H1 (cell line): ENCODE data around the gene KATNAL1. TPM values are rescaled to one million over a fixed set of nuclear protein-coding genes. Genes with fewer than 3 reads are reported as not detected.

Experiments
- CTCF ChIA-PET: fragments of 300-600 bp; sonication (Branson Sonifier 250); formaldehyde crosslinking; loops from one replicate; lab custom pipeline; 2021; ENCODE audit not compliant: partially characterized antibody; lab: Charles Lee
- POLR2A ChIA-PET: fragments of 300-600 bp; sonication (Branson Sonifier 250); formaldehyde crosslinking; loops from one replicate; lab custom pipeline; 2021; ENCODE audit warnings: inconsistent platforms; ENCODE audit not compliant: partially characterized antibody; lab: Charles Lee
- DNase-seq, 2 experiments: peaks; one replicate each; pipeline versions ENCODE4 v3.0.0 to v3.0.0-alpha.2; 2010 to 2022; ENCODE audit warnings: low spot score in 2 of 2, low read depth in 1 of 2, mixed read lengths in 1 of 2
- FAIRE-seq: peaks from 2 replicates; lab custom pipeline; 2011; peaks lifted over from hg19 to GRCh38; lab: Jason Lieb, UNC
- H2AFZ ChIP-seq: 2 replicates; pipeline ENCODE4 v1.8.1; 2012; ENCODE audit warnings: low read length, inconsistent platforms
- H2AK5ac ChIP-seq: 2 replicates; pipeline ENCODE4 v1.6.1; 2013; ENCODE audit warnings: low read depth, low read length
- H2BK120ac ChIP-seq: replicated peaks from 2 replicates; pipeline ENCODE3; 2013; ENCODE audit warnings: low read depth, low read length, inconsistent platforms
- H2BK12ac ChIP-seq: 2 replicates; pipeline ENCODE4 v1.6.1; 2013; ENCODE audit warnings: low read depth, low read length
- H2BK15ac ChIP-seq: 2 replicates; pipeline ENCODE4 v1.6.1; 2013; ENCODE audit warnings: low read length
- H2BK20ac ChIP-seq: 2 replicates; pipeline ENCODE4 v1.6.1; 2013; ENCODE audit warnings: low read length
- H2BK5ac ChIP-seq: 2 replicates; pipeline ENCODE4 v1.6.1; 2013; ENCODE audit warnings: low read depth, low read length
- H3K14ac ChIP-seq: 2 replicates; pipeline ENCODE4 v1.6.1; 2013; ENCODE audit warnings: inconsistent platforms; ENCODE audit not compliant: insufficient read length
- H3K18ac ChIP-seq: 2 replicates; pipeline ENCODE4 v1.6.1; 2013; ENCODE audit warnings: low read length; ENCODE audit errors: extremely low read depth
- H3K23ac ChIP-seq: 2 replicates; pipeline ENCODE4 v1.6.1; 2013; ENCODE audit warnings: inconsistent platforms; ENCODE audit not compliant: insufficient read length
- H3K23me2 ChIP-seq: 2 replicates; pipeline ENCODE4 v1.6.1; 2013; ENCODE audit warnings: low read depth, low read length
- H3K27ac ChIP-seq: 2 replicates; pipeline ENCODE4 v1.6.1; 2011; ENCODE audit warnings: low read depth, low read length, inconsistent platforms
- H3K27me3 ChIP-seq, 4 experiments: replicated peaks in 1 of 4; 1 replicate in 1 of 4; 2 replicates in 3 of 4; pipeline versions ENCODE4 v1.6.1 to v1.8.1; 2011 to 2013; ENCODE audit warnings: low read length in 3 of 4, mild to moderate bottlenecking in 3 of 4, inconsistent platforms in 2 of 4, mixed read lengths in 2 of 4, moderate library complexity in 1 of 4; ENCODE audit not compliant: control insufficient read depth in 3 of 4, insufficient read depth in 3 of 4; ENCODE audit errors: extremely low read depth in 1 of 4
- H3K36me3 ChIP-seq, 4 experiments: 2 replicates each; pipeline versions ENCODE4 v1.6.1 to v1.8.1; 2011 to 2013; ENCODE audit warnings: mild to moderate bottlenecking in 4 of 4, low read length in 3 of 4, moderate library complexity in 2 of 4, control low read depth in 1 of 4, inconsistent platforms in 1 of 4; ENCODE audit not compliant: insufficient read depth in 4 of 4, control insufficient read depth in 2 of 4
- H3K4ac ChIP-seq: replicated peaks from 2 replicates; pipeline ENCODE3; 2013; ENCODE audit warnings: low read length, low read depth, mixed read lengths, inconsistent platforms; ENCODE audit not compliant: insufficient read length
- H3K4me1 ChIP-seq, 4 experiments: replicated peaks in 1 of 4; 1 replicate in 1 of 4; 2 replicates in 3 of 4; pipeline versions ENCODE4 v1.6.1 to v1.8.1; 2011 to 2013; ENCODE audit warnings: low read length in 3 of 4, inconsistent platforms in 2 of 4, mixed read lengths in 1 of 4; ENCODE audit not compliant: insufficient read depth in 4 of 4, control insufficient read depth in 3 of 4
- H3K4me2 ChIP-seq, 2 experiments: 2 replicates each; pipeline versions ENCODE4 v1.6.1 to v1.8.1; 2011 to 2013; ENCODE audit warnings: low read depth in 2 of 2, low read length in 2 of 2, control low read depth in 1 of 2, inconsistent platforms in 1 of 2, mild to moderate bottlenecking in 1 of 2; ENCODE audit not compliant: insufficient read depth in 1 of 2
- H3K4me3 ChIP-seq, 4 experiments: fragments of 200-600, 300-600 bp in 1 of 4; sonication (generic), shearing (Covaris generic), sonication (Bioruptor Twin) in 1 of 4; 2 replicates each; pipeline versions ENCODE4 v1.5.1 to v1.8.1; 2011 to 2016; ENCODE audit warnings: low read length in 4 of 4, low read depth in 3 of 4, control low read depth in 2 of 4, inconsistent platforms in 2 of 4, mild to moderate bottlenecking in 2 of 4, mixed read lengths in 1 of 4, moderate library complexity in 1 of 4; ENCODE audit not compliant: insufficient read depth in 2 of 4; ENCODE audit errors: extremely low read depth in 1 of 4
- H3K56ac ChIP-seq: replicated peaks from 2 replicates; pipeline ENCODE3; 2013; ENCODE audit warnings: low read depth, mild to moderate bottlenecking, mixed read lengths, low read length, inconsistent platforms; ENCODE audit not compliant: insufficient read length
- H3K79me1 ChIP-seq: 2 replicates; pipeline ENCODE4 v1.6.1; 2013; ENCODE audit warnings: low read depth, low read length, control low read depth
- H3K79me2 ChIP-seq, 2 experiments: 2 replicates each; pipeline versions ENCODE4 v1.6.1 to v1.8.1; 2012 to 2013; ENCODE audit warnings: low read length in 2 of 2, mild to moderate bottlenecking in 2 of 2, inconsistent platforms in 1 of 2; ENCODE audit not compliant: insufficient read depth in 2 of 2, control insufficient read depth in 1 of 2
- H3K9ac ChIP-seq, 4 experiments: replicated peaks in 1 of 4; 1 replicate in 1 of 4; 2 replicates in 3 of 4; pipeline versions ENCODE4 v1.6.1 to v1.8.1; 2011 to 2013; ENCODE audit warnings: low read depth in 3 of 4, low read length in 3 of 4, control low read depth in 2 of 4, mild to moderate bottlenecking in 2 of 4, moderate library complexity in 2 of 4, inconsistent platforms in 1 of 4; ENCODE audit errors: extremely low read depth in 1 of 4
- H3K9me3 ChIP-seq, 2 experiments: 2 replicates each; pipeline versions ENCODE4 v1.6.1 to v1.8.1; 2012 to 2013; ENCODE audit warnings: mild to moderate bottlenecking in 2 of 2, moderate library complexity in 2 of 2, control low read depth in 1 of 2, inconsistent platforms in 1 of 2, low read depth in 1 of 2, low read length in 1 of 2, mixed read lengths in 1 of 2; ENCODE audit not compliant: insufficient read depth in 2 of 2
- H4K20me1 ChIP-seq, 2 experiments: replicated peaks in 1 of 2; 2 replicates each; pipeline versions ENCODE3 to v1.8.1; 2011 to 2013; ENCODE audit warnings: inconsistent platforms in 2 of 2, low read length in 2 of 2, mild to moderate bottlenecking in 1 of 2; ENCODE audit not compliant: insufficient read depth in 2 of 2, control insufficient read depth in 1 of 2
- H4K5ac ChIP-seq: 2 replicates; pipeline ENCODE4 v1.6.1; 2013; ENCODE audit warnings: low read length, low read depth, mixed read lengths, inconsistent platforms; ENCODE audit not compliant: insufficient read length
- H4K8ac ChIP-seq: 2 replicates; pipeline ENCODE4 v1.8.0; 2013; ENCODE audit warnings: mild to moderate bottlenecking, moderate library complexity, low read length, inconsistent platforms; ENCODE audit not compliant: insufficient read depth; ENCODE audit errors: extremely low read depth
- H4K91ac ChIP-seq: replicated peaks from 2 replicates; pipeline ENCODE3; 2013; ENCODE audit warnings: low read length, mixed read lengths, inconsistent platforms; ENCODE audit not compliant: insufficient read length
- EP300 ChIP-seq, 2 experiments: IDR thresholded peaks; 1 replicate in 1 of 2; 2 replicates in 1 of 2; pipeline ENCODE4 v1.6.1; 2011 to 2012; ENCODE audit warnings: low read depth in 2 of 2, low read length in 2 of 2, mild to moderate bottlenecking in 2 of 2, borderline replicate concordance in 1 of 2, inconsistent platforms in 1 of 2, moderate library complexity in 1 of 2
- EZH2 ChIP-seq: fragments of 200-600 bp; sonication (generic); IDR thresholded peaks from 2 replicates; pipeline ENCODE4 v1.7.1; 2012; ENCODE audit warnings: low read depth, mild to moderate bottlenecking, moderate library complexity, low read length, inconsistent platforms; ENCODE audit not compliant: severe bottlenecking
- FOSL1 ChIP-seq: IDR thresholded peaks from 2 replicates; pipeline ENCODE4 v1.6.1; 2011; ENCODE audit warnings: mild to moderate bottlenecking, low read depth, low read length, moderate library complexity; ENCODE audit not compliant: insufficient read depth
- MAFK ChIP-seq: IDR thresholded peaks from 2 replicates; pipeline ENCODE4 v1.6.1; 2012; ENCODE audit warnings: low read depth, mild to moderate bottlenecking, improper control_type of control experiment, low read length
- PHF8 ChIP-seq: fragments of 200-600 bp; sonication (generic); conservative IDR thresholded peaks from 2 replicates; pipeline ENCODE4 v1.7.1; 2012; ENCODE audit warnings: low read depth, mild to moderate bottlenecking, inconsistent platforms, low read length, moderate library complexity
- RNF2 ChIP-seq: fragments of 200-900, 300-1000 bp; sonication (generic); IDR thresholded peaks from 2 replicates; pipeline ENCODE4 v1.7.1; 2016; ENCODE audit warnings: borderline replicate concordance, low read depth, mild to moderate bottlenecking, antibody characterized with exemption, low read length; ENCODE audit not compliant: poor library complexity, severe bottlenecking; ENCODE audit errors: missing control alignments
- WGBS, 2 experiments: shearing (Covaris generic) in 1 of 2; methylation state at CpG; one replicate each; pipeline versions ENCODE4 v1.1.6 to v1.1.7; 2013 to 2015; ENCODE audit warnings: low lambda C conversion rate in 2 of 2, mixed read lengths in 2 of 2, inconsistent platforms in 1 of 2, low coverage in 1 of 2, missing lambda C conversion rate in 1 of 2; ENCODE audit not compliant: insufficient replicate concordance in 2 of 2, insufficient coverage in 1 of 2, insufficient read length in 1 of 2; ENCODE audit errors: extremely low coverage in 1 of 2, missing lambda C conversion rate in 1 of 2; 5-methylcytosine and 5-hydroxymethylcytosine counted together
- polyA plus RNA-seq, 7 experiments: library from polyadenylated mRNA; depleted of rRNA in 3 of 7; stranded (reverse) in 5 of 7; unstranded in 2 of 7; fragments of >200 nt in 5 of 7; fragments of 200-250 nt in 2 of 7; gene quantifications; 1 replicate in 5 of 7; 2 replicates in 1 of 7; 4 replicates in 1 of 7; pipeline versions ENCODE4 v1.2.1 to v1.2.3, GENCODE V29; 2011 to 2013; ENCODE audit warnings: missing spikeins in 2 of 7, mixed read lengths in 2 of 7
- total RNA-seq: library from RNA; stranded (reverse); fragmentation: NEBNext Ultra II Directional; extraction: Animal tissue kit (Norgen Biotek cat#: 25700); gene quantifications from 2 replicates; pipeline ENCODE4 v1.2.1, GENCODE V29; 2021

The KATNAL1 gene
- total and polyA plus RNA-seq, 2 of the 8 experiments (the other 6 are each of a cell fraction or from before 2014, with no cell fraction given) = 4.0 to 13.2 TPM

GRCh38 chr13:30338331-30338851, 31.0 kb upstream of the KATNAL1 start:
- no peak overlapping the region for H3K27ac ChIP-seq
- H3K9me3 ChIP-seq = no peaks in the 10 kb centered on the region
- FAIRE-seq (no peak), DNase-seq (no peak)
- ChIA-PET CTCF (interaction anchor here (2.2 to 6.0 kb wide), 2 partner anchors 12 to 206 kb away, joined by 4 to 53 read pairs; no protein-coding TSS in a partner anchor), POLR2A (no interaction called here)
- H4K20me1 ChIP-seq = no peaks in the 10 kb centered on the region
- no peak overlapping the region for H2BK15ac ChIP-seq
- no peak overlapping the region for H3K56ac ChIP-seq
- no peak overlapping the region for H3K23ac ChIP-seq
- H3K79me1 ChIP-seq = no peaks in the 10 kb centered on the region
- H2AK5ac ChIP-seq = no peak overlapping the region
- no peak for TF ChIP-seq PHF8
- TF ChIP-seq FOSL1 = no peak
- TF ChIP-seq EZH2 = no peak
- TF ChIP-seq EP300 (IDR thresholded peaks at IDR 0.05; ENCODE audit: borderline replicate concordance in 1 of 2, low read depth in 2 of 2, low read length in 2 of 2) = no peak
- TF ChIP-seq RNF2 = no peak
- no peak for TF ChIP-seq MAFK
- H3K4me1 ChIP-seq = peaks cover 0 to 5% (median 2%) of the 10 kb centered on the region in 4 experiments; a peak in 3 of 7 replicates
- no peak overlapping the region for H3K4ac ChIP-seq
- no peak overlapping the region for H2BK120ac ChIP-seq
- H3K4me2 ChIP-seq = no peak overlapping the region
- no peak overlapping the region for H3K4me3 ChIP-seq
- no peaks in the 10 kb centered on the region for H3K79me2 ChIP-seq
- no peak overlapping the region for H4K5ac ChIP-seq
- H3K23me2 ChIP-seq = no peaks in the 10 kb centered on the region
- no peak overlapping the region for H3K18ac ChIP-seq
- no peak overlapping the region for H3K9ac ChIP-seq
- no peak overlapping the region for H3K14ac ChIP-seq
- no peak overlapping the region for H2AFZ ChIP-seq
- H4K91ac ChIP-seq = no peak overlapping the region
- no peak overlapping the region for H2BK5ac ChIP-seq
- H4K8ac ChIP-seq = no peak overlapping the region
- H2BK20ac ChIP-seq = no peak overlapping the region
- 93% methylated on average over 6 of the region's 6 CpGs; no CpG with 5 or more reads in 1 of the 2 experiments for WGBS, 2 experiments
- no peaks in the 10 kb centered on the region; a peak in 1 of 7 replicates for H3K27me3 ChIP-seq
- H3K36me3 ChIP-seq = no peaks in the 10 kb centered on the region
- no peak overlapping the region for H2BK12ac ChIP-seq
